Transverse colon (tissue), 3 donors: Measurements from ENCODE around the gene SPOCK3.

ENCODE experiments used
- EP300 ChIP-seq: sonication (generic); formaldehyde crosslinking; IDR thresholded peaks from one replicate; pipeline ENCODE4 v1.6.1; 2017; ENCODE audit warnings: antibody characterized with exemption, low read depth
- POLR2AphosphoS5 ChIP-seq, 3 donors: sonication (generic); formaldehyde crosslinking; IDR thresholded peaks; one replicate each; pipeline ENCODE4 v1.6.1; 2016; ENCODE audit warnings: antibody characterized with exemption in 3 of 3

DNA sequence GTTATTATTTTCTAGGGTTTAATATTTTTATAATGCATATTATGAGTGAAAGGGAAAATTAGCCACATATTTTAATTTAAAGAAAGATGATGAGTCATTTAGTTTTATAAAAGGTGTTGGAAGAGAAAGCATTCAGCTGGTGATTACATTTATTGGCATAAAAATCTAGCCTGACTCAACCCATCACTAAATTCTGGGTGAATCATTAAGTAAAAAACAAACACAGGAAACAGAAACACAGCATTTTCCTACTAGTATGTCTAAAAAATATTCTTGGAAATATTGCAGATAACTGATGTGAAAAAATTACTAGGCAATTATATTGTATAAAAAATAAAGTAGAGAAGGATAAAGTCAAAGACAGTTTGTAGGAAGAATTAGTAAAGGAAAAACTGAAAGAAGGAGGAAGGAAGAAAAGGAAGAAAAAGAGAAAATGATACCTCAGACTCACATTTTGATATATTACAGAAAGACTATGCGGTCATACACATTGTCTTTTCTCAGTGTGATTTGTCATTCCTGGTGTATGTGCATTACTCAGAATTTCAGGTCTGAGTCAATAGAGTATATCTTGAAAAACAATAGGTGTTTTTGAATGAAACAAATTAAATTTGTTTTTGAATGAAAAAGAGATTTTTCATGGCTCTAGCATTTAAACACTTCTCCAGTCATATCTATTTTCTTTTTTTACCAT is 48.0 kb upstream of the SPOCK3 start:
- TF ChIP-seq EP300, result no peak
- TF ChIP-seq POLR2AphosphoS5 (IDR thresholded peaks at IDR 0.05), result no peak
